ENCODE measurements around the gene PPP2R1A.
"Not testable (repeated sequence)": the region's sequence is repeated elsewhere in the genome, so short reads cannot be mapped to it uniquely, and the experiment has no call there.

PPP2R1A gene

DNA sequence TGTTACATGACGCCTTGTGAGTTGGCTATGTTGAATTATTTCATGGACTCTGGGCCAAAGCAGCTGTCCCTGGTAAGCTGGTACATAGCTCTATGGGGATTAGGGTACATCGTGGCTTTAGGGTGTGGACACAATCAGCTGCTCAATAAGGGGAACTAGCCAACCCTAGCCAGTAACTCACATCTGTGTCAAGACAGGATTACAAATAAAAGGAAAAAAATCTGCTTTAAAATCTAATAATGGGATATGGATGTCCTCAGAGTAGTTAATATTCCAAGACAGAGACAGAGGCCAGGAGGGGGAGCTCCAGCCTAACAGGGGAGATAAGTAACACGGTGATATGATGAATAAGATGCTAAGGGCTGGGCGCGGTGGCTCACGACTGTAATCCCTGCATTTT is 58.4 kb downstream of the PPP2R1A start:
- no peak for DNase-seq

DNA sequence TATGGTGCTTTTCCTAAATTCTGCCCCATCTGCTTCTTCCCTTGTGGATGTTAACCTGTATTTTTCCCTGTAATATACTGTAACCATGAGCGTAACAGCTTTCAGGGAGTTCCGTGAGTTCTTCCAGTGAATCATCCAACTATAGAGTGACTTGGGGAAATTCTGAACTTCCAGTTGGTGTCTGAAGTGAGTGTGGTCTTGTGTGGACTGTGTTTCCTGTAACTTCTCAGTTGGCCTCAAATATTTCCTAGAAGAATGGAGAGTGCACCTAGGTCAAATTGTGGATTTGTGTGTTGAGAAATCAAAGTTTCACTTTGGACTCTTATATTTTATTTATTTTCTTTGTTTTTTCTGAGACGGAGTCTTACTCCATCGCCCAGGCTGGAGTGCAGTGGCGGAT is 68.6 kb downstream of the PPP2R1A start:
- no peak for DNase-seq

DNA sequence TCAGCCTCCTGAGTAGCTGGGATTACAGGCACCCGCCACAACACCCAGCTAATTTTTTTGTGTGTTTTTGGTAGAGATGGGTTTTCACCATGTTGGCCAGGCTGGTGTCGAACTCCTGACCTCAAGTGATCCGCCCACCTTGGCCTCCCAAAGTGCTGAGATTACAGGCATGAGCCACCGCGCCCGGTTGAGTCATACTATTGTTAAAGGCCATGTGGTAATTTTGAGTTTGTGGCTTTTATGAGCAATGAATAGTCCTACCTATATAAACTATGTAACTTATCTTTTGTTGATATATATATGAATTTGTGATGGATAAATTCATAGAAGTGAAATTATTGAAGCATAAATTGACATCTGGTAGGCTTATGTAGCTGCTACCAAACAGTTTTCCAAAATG is 75.7 kb downstream of the PPP2R1A start:
- DNase-seq, result not testable (repeated sequence)

DNA sequence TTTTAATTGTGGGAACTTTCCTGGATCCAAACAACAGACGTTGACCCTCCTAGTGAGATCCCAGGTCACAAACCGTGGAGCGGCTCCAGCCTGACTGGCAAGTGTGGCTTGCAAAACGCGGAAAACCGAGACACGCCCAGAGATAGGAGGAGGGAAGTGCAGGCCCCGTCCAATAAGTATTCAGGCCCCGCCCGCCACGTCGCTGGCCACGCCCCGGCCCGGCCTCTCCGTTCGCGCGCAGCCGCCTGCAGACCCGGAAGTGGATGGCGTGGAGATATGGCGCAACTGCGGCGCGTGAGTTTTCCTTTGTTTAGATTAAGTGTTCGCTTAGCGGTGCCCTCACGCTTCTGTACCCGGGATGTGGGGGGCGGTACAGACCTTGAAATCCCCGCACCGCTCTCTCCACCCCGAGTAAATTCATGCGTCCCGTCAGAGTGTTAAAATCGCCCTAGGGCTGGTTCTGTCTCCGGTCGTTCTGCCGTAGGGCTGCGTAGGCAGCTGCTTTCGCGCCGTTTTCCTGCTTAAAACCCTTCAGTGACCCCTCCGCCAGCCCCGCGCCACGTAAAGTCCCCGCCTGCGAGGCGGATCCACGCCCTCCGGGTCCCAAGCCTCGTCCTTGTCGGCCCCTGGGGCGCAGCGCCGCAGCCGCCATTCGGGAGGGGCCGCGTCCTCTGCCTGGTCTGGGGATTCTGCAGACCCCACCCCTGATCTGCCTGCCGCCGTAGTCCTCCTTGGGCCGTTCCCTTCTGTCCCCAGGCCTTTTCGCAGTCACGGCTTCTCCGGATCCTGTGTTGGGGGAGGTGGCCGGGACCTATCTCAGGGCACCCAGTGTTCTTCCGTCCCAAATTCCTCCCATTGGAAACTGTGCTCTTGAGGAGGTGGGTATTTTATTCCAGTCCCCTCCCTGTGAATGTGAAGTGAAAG is 79.7 kb downstream of the PPP2R1A start, which contains the start of gene ZNF766:
TSS of gene ZNF766 (plus strand) at position 250 of the 924 bp plus-strand sequence. CDS start at position 277, 27 bp downstream.
- DNase-seq, result peak; percentile 40

DNA sequence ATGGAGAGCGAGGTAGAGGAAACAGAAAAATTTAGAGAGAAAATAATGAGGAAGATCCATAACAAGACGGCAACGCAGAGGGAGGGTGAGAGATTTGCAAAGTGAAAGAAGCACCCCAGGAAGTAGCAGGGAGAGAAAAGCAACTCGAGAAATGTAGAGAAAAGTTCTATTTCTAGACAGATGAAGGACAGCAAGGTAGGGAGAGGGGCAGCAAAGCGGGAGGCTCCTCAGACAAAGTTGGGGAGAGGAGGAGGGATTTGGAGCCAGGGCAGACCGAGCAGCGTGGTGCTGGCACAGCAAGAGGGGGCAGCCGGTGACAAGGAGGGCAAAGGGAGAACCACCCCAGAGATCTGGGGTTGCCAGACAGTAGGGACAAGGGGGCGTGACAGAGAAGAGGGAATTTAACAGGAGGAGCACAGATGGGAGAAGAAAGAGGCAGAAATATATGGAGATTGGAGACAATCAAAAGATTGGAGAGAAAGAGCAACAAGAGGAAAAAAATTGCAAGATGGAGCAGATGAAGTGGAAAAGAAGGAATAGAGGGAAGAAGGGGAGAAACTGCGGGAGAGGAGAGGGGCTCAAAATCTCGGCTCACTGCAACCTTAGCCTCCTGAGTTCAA is 80.5 kb downstream of the PPP2R1A start:
- DNase-seq, result no peak

DNA sequence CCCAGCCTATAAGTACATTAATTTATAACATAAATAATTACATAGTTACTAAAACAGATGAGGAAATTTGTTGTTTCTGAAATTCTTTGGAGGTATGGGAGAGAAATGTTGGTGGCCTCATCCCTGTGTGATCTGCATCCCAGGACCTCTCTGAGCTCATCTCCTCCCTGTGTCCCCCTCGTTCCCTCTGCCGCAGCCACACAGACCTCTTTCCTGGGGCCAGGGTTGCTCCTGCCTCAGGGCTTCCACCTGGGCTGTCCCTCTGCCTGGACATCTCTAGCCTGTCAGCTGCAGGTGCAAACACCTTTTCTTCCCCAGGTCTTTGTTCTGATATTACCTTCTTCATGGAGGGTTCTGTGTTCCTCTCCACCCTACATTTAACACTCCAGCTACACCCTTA is 83.4 kb downstream of the PPP2R1A start:
- DNase-seq, result no peak

DNA sequence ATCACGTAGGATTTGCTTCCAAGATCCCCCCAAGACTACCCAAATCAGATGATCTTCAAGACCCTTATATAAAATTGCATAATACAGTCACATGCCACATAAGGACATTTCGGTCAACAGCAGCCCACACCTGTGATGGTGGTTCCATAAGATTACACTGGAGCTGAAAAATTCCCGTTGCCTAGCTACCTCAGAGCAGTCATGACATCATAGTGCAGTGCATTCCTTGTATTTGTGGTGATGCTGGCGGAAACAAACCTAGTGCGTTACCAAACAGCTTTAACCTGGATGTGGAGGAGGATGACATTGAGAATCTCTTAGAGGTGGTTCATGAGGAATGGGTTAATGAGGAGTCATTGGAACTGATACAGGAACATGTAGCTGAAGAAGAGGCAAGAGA is 84.3 kb downstream of the PPP2R1A start:
- DNase-seq, result no peak

DNA sequence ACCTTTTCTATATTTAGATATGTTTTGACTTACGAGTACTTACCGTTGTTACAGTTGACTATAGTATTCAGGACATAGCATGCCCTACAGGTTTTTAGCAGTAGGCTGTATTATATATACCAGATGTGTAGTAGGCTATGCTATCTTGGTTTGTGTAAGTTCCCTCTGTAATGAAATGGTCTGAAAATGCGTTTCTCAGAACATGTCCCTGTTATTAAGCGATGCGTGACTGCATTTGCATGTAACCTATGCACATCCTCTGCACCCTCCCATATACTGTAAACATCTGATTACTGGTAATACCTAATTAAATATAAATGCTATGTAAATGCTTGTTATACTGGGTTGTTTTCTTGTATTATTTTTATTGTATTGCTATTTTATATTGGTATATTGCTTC is 86.1 kb downstream of the PPP2R1A start:
- DNase-seq, result no peak

DNA sequence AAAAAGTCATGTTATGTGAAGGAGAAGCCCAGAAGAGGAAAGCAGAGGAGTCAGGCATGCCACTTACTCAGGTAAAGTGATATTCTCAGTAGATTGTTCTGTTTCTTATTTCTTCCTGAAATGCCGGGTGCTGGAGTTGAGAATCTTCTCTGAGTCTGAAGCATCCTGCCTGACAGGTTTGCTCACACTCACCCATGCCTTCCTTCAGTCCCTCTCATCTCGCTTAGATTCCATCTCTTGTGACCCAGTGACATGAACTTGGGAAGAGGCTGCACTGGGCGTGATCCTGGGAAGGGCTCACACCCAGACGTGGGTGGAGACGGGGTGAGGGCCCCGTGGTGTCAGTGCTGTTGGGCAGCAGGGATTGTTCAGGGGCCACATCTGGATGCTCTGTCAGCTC is 87.6 kb downstream of the PPP2R1A start:
- no peak for DNase-seq

Measured in cortex of kidney (tissue), 1 donor.